ENCODE data around the gene DYSF.

- TF ChIP-seq TAF1 (IDR thresholded peaks at IDR 0.05; ENCODE audit: borderline replicate concordance, low read depth, low read length): no peak
- TF ChIP-seq EP300 (IDR thresholded peaks at IDR 0.05; ENCODE audit: borderline replicate concordance in 1 of 2, low read depth in 1 of 2, low read length in 1 of 2): no peak
- no peak for TF ChIP-seq YY1 (IDR thresholded peaks at IDR 0.05; ENCODE audit: low read depth)
- TF ChIP-seq CTCF (IDR thresholded peaks at IDR 0.05): no peak
- TF ChIP-seq CHD2 (IDR thresholded peaks at IDR 0.05; ENCODE audit: low read length, partially characterized antibody): no peak
- TF ChIP-seq REST (IDR thresholded peaks at IDR 0.05; ENCODE audit: low read depth, low read length): no peak
- no peak for TF ChIP-seq GABPA (IDR thresholded peaks at IDR 0.05; ENCODE audit: low read depth)
- TF ChIP-seq RAD21 (IDR thresholded peaks at IDR 0.05; ENCODE audit: low read length): no peak
- no peak for TF ChIP-seq POLR2AphosphoS5 (IDR thresholded peaks at IDR 0.05; ENCODE audit: low read depth, low read length)
- TF ChIP-seq USF2 (IDR thresholded peaks at IDR 0.05; ENCODE audit: borderline replicate concordance, low read depth, low read length): no peak
- TF ChIP-seq GATA2 (CRISPR knock-in tag; IDR thresholded peaks at IDR 0.05): no peak
- TF ChIP-seq RFX5 (IDR thresholded peaks at IDR 0.05; ENCODE audit: low read length): no peak
- no peak for TF ChIP-seq TEAD4 (IDR thresholded peaks at IDR 0.05; ENCODE audit: borderline replicate concordance, insufficient read depth)
Observed at GRCh38 chr2:71666094-71666474, 212.7 kb downstream of the DYSF start.
